HEK293 (cell line): Measurements from ENCODE around the gene ATF1.

Source experiments
- CTCF ChIA-PET: fragments of 350-600 bp; formaldehyde crosslinking; extraction: SDS; loops from one replicate; lab custom pipeline; 2021; ENCODE audit warnings: antibody characterized with exemption; lab: Yijun Ruan, JAX
- POLR2A ChIA-PET: fragments of 300-600 bp; formaldehyde crosslinking; extraction: SDS; loops from one replicate; lab custom pipeline; 2020; ENCODE audit warnings: antibody characterized with exemption, inconsistent platforms; lab: Yijun Ruan, JAX
- H3K27ac ChIP-seq: fragments of 200-500 bp; sonication (Bioruptor generic); 2 replicates; pipeline ENCODE4 v1.5.1; 2014; ENCODE audit warnings: low read depth, low read length, control low read depth, inconsistent platforms; ENCODE audit errors: extremely low read depth
- H3K36me3 ChIP-seq, 2 experiments: fragments of 200-500 bp in 1 of 2; sonication (Bioruptor generic) in 1 of 2; 1 replicate in 1 of 2; 2 replicates in 1 of 2; pipeline ENCODE4 v1.5.1; 2014 to 2017; ENCODE audit warnings: inconsistent platforms in 2 of 2, low read length in 2 of 2; ENCODE audit not compliant: control insufficient read depth in 2 of 2, insufficient read depth in 1 of 2
- H3K4me1 ChIP-seq: fragments of 200-500 bp; sonication (Bioruptor generic); 2 replicates; pipeline ENCODE4 v1.5.1; 2014; ENCODE audit warnings: mild to moderate bottlenecking, low read length, inconsistent platforms; ENCODE audit not compliant: control insufficient read depth, insufficient read depth
- H3K4me3 ChIP-seq: 2 replicates; pipeline ENCODE4 v1.5.1; 2011; ENCODE audit warnings: low read depth, mild to moderate bottlenecking, control low read depth, low read length, moderate library complexity
- H3K9me3 ChIP-seq: fragments of 200-500 bp; sonication (Bioruptor generic); 2 replicates; pipeline ENCODE4 v1.5.1; 2014; ENCODE audit warnings: low read depth, low read length, inconsistent platforms; ENCODE audit not compliant: control insufficient read depth, insufficient read depth
- AEBP2 ChIP-seq: fragments of 450-650 bp; formaldehyde crosslinking; IDR thresholded peaks from 2 replicates; pipeline ENCODE4 v1.5.1; 2016; ENCODE audit warnings: missing biosample characterization, missing genetic modification characterization, borderline replicate concordance
- EGR2 ChIP-seq: fragments of 450-650 bp; formaldehyde crosslinking; IDR thresholded peaks from 2 replicates; pipeline ENCODE4 v1.5.1; 2016; ENCODE audit warnings: low read depth, missing biosample characterization, missing genetic modification characterization
- HOXA7 ChIP-seq: sonication (generic); formaldehyde crosslinking; IDR thresholded peaks from 2 replicates; pipeline ENCODE4 v1.8.1; 2022; ENCODE audit warnings: missing genetic modification reagents, borderline replicate concordance
- IKZF3 ChIP-seq: fragments of 450-650 bp; IDR thresholded peaks from 2 replicates; pipeline ENCODE4 v1.5.0; 2018; ENCODE audit warnings: missing biosample characterization, mild to moderate bottlenecking, missing genetic modification characterization, moderate library complexity
- REST ChIP-seq: fragments of 450-650 bp; formaldehyde crosslinking; IDR thresholded peaks from 2 replicates; pipeline ENCODE4 v1.5.1; 2016; ENCODE audit warnings: missing biosample characterization, missing genetic modification characterization
- SCRT1 ChIP-seq: fragments of 450-650 bp; formaldehyde crosslinking; IDR thresholded peaks from 2 replicates; pipeline ENCODE4 v1.5.1; 2016; ENCODE audit warnings: missing biosample characterization, missing genetic modification characterization, borderline replicate concordance
- ZNF157 ChIP-seq: fragments of 450-650 bp; formaldehyde crosslinking; IDR thresholded peaks from 2 replicates; pipeline ENCODE4 v1.5.1; 2016; ENCODE audit warnings: missing biosample characterization, missing genetic modification characterization
- ZNF169 ChIP-seq: fragments of 450-650 bp; formaldehyde crosslinking; IDR thresholded peaks from 2 replicates; pipeline ENCODE4 v1.5.1; 2016; ENCODE audit warnings: missing biosample characterization, missing genetic modification characterization
- ZNF202 ChIP-seq: fragments of 450-650 bp; formaldehyde crosslinking; IDR thresholded peaks from 2 replicates; pipeline ENCODE4 v1.5.1; 2016; ENCODE audit warnings: missing biosample characterization, missing genetic modification characterization, borderline replicate concordance
- ZNF266 ChIP-seq: fragments of 450-650 bp; formaldehyde crosslinking; IDR thresholded peaks from 2 replicates; pipeline ENCODE4 v1.5.1; 2016; ENCODE audit warnings: missing biosample characterization, missing genetic modification characterization, low read depth
- ZNF311 ChIP-seq: fragments of 450-650 bp; formaldehyde crosslinking; IDR thresholded peaks from 2 replicates; pipeline ENCODE4 v1.5.1; 2017; ENCODE audit warnings: missing biosample characterization, missing genetic modification characterization, borderline replicate concordance
- ZNF324 ChIP-seq: fragments of 450-650 bp; formaldehyde crosslinking; IDR thresholded peaks from 2 replicates; pipeline ENCODE4 v1.5.1; 2016; ENCODE audit warnings: missing biosample characterization, missing genetic modification characterization
- ZNF544 ChIP-seq: fragments of 450-650 bp; formaldehyde crosslinking; IDR thresholded peaks from 2 replicates; pipeline ENCODE4 v1.5.0; 2017; ENCODE audit warnings: missing biosample characterization, missing genetic modification characterization
- ZNF571 ChIP-seq: fragments of 450-650 bp; formaldehyde crosslinking; IDR thresholded peaks from 2 replicates; pipeline ENCODE4 v1.5.0; 2017; ENCODE audit warnings: missing biosample characterization, missing genetic modification characterization
- ZNF585B ChIP-seq: fragments of 450-650 bp; formaldehyde crosslinking; IDR thresholded peaks from 2 replicates; pipeline ENCODE4 v1.5.1; 2016; ENCODE audit warnings: missing biosample characterization, missing genetic modification characterization
- TF ChIP-seq, protein P1 (sequence below): fragments of 450-650 bp; formaldehyde crosslinking; conservative IDR thresholded peaks from 2 replicates; pipeline ENCODE4 v1.5.1; 2016; ENCODE audit warnings: low read depth, missing biosample characterization, missing genetic modification characterization

ATF1 gene

DNA sequence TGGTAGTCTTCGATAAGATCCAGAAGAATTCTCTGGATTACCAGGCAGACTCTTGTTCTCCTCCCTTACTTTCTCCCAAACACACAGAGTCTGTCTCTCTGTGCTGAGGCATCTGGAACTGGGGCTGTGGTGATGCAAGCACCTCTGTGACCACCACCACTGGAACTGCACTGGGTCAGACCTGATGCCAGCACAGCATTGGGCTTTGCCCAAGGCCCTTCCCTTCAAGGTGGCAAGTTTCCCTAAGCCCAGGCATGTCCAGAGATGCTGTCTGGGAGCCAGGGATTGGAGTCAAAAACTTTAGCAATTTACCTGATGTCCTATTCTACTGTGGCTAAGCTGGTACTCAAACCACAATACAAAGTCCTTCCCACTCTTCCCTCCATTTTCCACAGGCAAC, 64.2 kb downstream of the ATF1 start:
- POLR2A ChIA-PET: interaction anchor here (1.0 kb wide), 1 partner anchor 16 kb away, joined by 3 read pairs; no protein-coding TSS in a partner anchor

More for the DNA sequence above, 64.2 kb downstream of the ATF1 start:
- CTCF ChIA-PET: interaction anchor here (2.9 to 4.8 kb wide), 3 partner anchors 158 to 513 kb away, joined by 26 to 55 read pairs (median 29); no protein-coding TSS in a partner anchor
- H3K36me3 ChIP-seq: no peaks in the 10 kb centered on the region
- no peak overlapping the region for H3K27ac ChIP-seq
- TF ChIP-seq REST (tag by site-specific recombination): no peak
- TF ChIP-seq ZNF266 (tag by site-specific recombination): no peak
- no peak for TF ChIP-seq ZNF202 (tag by site-specific recombination)
- no peak for TF ChIP-seq AEBP2 (tag by site-specific recombination)
- TF ChIP-seq ZNF169 (tag by site-specific recombination): no peak
- TF ChIP-seq, protein P1, sequence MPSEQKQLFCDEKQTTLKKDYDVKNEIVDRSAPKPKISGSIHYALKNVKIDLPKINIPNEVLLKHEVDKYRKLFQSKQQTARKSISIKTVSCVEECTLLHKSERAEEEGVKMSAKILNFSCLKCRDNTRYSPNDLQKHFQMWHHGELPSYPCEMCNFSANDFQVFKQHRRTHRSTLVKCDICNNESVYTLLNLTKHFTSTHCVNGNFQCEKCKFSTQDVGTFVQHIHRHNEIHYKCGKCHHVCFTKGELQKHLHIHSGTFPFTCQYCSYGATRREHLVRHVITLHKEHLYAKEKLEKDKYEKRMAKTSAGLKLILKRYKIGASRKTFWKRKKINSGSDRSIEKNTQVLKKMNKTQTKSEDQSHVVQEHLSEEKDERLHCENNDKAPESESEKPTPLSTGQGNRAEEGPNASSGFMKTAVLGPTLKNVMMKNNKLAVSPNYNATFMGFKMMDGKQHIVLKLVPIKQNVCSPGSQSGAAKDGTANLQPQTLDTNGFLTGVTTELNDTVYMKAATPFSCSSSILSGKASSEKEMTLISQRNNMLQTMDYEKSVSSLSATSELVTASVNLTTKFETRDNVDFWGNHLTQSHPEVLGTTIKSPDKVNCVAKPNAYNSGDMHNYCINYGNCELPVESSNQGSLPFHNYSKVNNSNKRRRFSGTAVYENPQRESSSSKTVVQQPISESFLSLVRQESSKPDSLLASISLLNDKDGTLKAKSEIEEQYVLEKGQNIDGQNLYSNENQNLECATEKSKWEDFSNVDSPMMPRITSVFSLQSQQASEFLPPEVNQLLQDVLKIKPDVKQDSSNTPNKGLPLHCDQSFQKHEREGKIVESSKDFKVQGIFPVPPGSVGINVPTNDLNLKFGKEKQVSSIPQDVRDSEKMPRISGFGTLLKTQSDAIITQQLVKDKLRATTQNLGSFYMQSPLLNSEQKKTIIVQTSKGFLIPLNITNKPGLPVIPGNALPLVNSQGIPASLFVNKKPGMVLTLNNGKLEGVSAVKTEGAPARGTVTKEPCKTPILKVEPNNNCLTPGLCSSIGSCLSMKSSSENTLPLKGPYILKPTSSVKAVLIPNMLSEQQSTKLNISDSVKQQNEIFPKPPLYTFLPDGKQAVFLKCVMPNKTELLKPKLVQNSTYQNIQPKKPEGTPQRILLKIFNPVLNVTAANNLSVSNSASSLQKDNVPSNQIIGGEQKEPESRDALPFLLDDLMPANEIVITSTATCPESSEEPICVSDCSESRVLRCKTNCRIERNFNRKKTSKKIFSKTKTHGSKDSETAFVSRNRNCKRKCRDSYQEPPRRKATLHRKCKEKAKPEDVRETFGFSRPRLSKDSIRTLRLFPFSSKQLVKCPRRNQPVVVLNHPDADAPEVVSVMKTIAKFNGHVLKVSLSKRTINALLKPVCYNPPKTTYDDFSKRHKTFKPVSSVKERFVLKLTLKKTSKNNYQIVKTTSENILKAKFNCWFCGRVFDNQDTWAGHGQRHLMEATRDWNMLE (tag by site-specific recombination): no peak
- TF ChIP-seq ZNF571 (tag by site-specific recombination): no peak
- TF ChIP-seq SCRT1 (tag by site-specific recombination): no peak
- TF ChIP-seq EGR2 (tag by site-specific recombination): no peak
- no peak for TF ChIP-seq IKZF3 (tag by site-specific recombination)
- TF ChIP-seq ZNF311 (tag by site-specific recombination): no peak
- no peak for TF ChIP-seq ZNF585B
- no peak for TF ChIP-seq ZNF544
- no peak for TF ChIP-seq HOXA7 (CRISPR knock-in tag)
- no peak for TF ChIP-seq ZNF324 (tag by site-specific recombination)
- no peak for TF ChIP-seq ZNF157 (tag by site-specific recombination)
- H3K4me3 ChIP-seq: no peak overlapping the region
- H3K4me1 ChIP-seq: no peaks in the 10 kb centered on the region
- H3K9me3 ChIP-seq: no peaks in the 10 kb centered on the region
